BE2C (cell line): Measurements from ENCODE around the gene PRTFDC1.

Experiments used
- DNase-seq: peaks from one replicate; pipeline ENCODE4 v3.0.0-alpha.2; 2020
- H3K27me3 ChIP-seq: fragments of 250-450 bp; sonication (Bioruptor Pico); 2 replicates; pipeline ENCODE4 v1.5.1; 2020; ENCODE audit warnings: mild to moderate bottlenecking
- H3K36me3 ChIP-seq: fragments of 250-450 bp; sonication (Bioruptor Pico); 2 replicates; pipeline ENCODE4 v1.5.1; 2020; ENCODE audit warnings: mild to moderate bottlenecking
- H3K4me1 ChIP-seq: fragments of 250-450 bp; sonication (Bioruptor Pico); 2 replicates; pipeline ENCODE4 v1.5.1; 2020
- H3K4me3 ChIP-seq: 2 replicates; pipeline ENCODE4 v1.5.1; 2011; ENCODE audit warnings: low read depth, low read length
- H3K9me3 ChIP-seq: fragments of 250-450 bp; sonication (Bioruptor Pico); 2 replicates; pipeline ENCODE4 v1.5.1; 2020
- CTCF ChIP-seq: IDR thresholded peaks from 2 replicates; pipeline ENCODE4 v1.5.1; 2012; ENCODE audit warnings: mild to moderate bottlenecking, low read depth, low read length

PRTFDC1 gene

GRCh38 chr10:24931236-24931635, 21.2 kb downstream of the PRTFDC1 start:
- no peaks in the 10 kb centered on the region for H3K27me3 ChIP-seq
- no peaks in the 10 kb centered on the region for H3K36me3 ChIP-seq
- TF ChIP-seq CTCF, result no peak
- H3K9me3 ChIP-seq, result no peaks in the 10 kb centered on the region
- H3K4me3 ChIP-seq, result no peak overlapping the region
- no peak for DNase-seq
- H3K4me1 ChIP-seq, result no peaks in the 10 kb centered on the region

- no peak overlapping the region for H3K4me3 ChIP-seq
- no peaks in the 10 kb centered on the region for H3K4me1 ChIP-seq
- no peaks in the 10 kb centered on the region for H3K27me3 ChIP-seq
- H3K36me3 ChIP-seq, result no peaks in the 10 kb centered on the region
- DNase-seq, result no peak
- no peaks in the 10 kb centered on the region for H3K9me3 ChIP-seq
- TF ChIP-seq CTCF, result no peak
Measured at GRCh38 chr10:24930427-24930826, 22.0 kb downstream of the PRTFDC1 start.

GRCh38 chr10:24929904-24930303, 22.5 kb downstream of the PRTFDC1 start:
- no peaks in the 10 kb centered on the region for H3K36me3 ChIP-seq
- no peaks in the 10 kb centered on the region for H3K9me3 ChIP-seq
- no peaks in the 10 kb centered on the region for H3K27me3 ChIP-seq
- no peaks in the 10 kb centered on the region for H3K4me1 ChIP-seq
- no peak for DNase-seq
- TF ChIP-seq CTCF, result no peak
- H3K4me3 ChIP-seq, result no peak overlapping the region

GRCh38 chr10:24929056-24929544, 23.3 kb downstream of the PRTFDC1 start:
- no peak for TF ChIP-seq CTCF
- no peaks in the 10 kb centered on the region for H3K4me1 ChIP-seq
- H3K4me3 ChIP-seq, result no peak overlapping the region
- no peaks in the 10 kb centered on the region for H3K9me3 ChIP-seq
- no peaks in the 10 kb centered on the region for H3K27me3 ChIP-seq
- no peak for DNase-seq
- H3K36me3 ChIP-seq, result no peaks in the 10 kb centered on the region

GRCh38 chr10:24928163-24928562, 24.2 kb downstream of the PRTFDC1 start:
- TF ChIP-seq CTCF, result no peak
- no peak for DNase-seq
- H3K4me1 ChIP-seq, result no peaks in the 10 kb centered on the region

GRCh38 chr10:24926557-24926956, 25.8 kb downstream of the PRTFDC1 start:
- Histone ChIP-seq H3K27me3 (no peaks in the 10 kb centered on the region), H3K4me3 (no peak overlapping the region), H3K4me1 (no peaks in the 10 kb centered on the region; the same call in none of the 2 replicates), H3K36me3 (no peaks in the 10 kb centered on the region), H3K9me3 (no peaks in the 10 kb centered on the region)
- DNase-seq, result no peak
- no peak for TF ChIP-seq CTCF

More at GRCh38 chr10:24928163-24928562, 24.2 kb downstream of the PRTFDC1 start:
- Histone ChIP-seq H3K9me3 (no peaks in the 10 kb centered on the region), H3K36me3 (no peaks in the 10 kb centered on the region), H3K27me3 (no peaks in the 10 kb centered on the region), H3K4me3 (no peak overlapping the region)
